ENCODE data around the gene RGPD5. TPM values are rescaled to one million over a fixed set of nuclear protein-coding genes. Genes with fewer than 3 reads are reported as not detected.

Gene RGPD5
- total RNA-seq, result 35.2 and 72.5 TPM in 2 replicates

DNA sequence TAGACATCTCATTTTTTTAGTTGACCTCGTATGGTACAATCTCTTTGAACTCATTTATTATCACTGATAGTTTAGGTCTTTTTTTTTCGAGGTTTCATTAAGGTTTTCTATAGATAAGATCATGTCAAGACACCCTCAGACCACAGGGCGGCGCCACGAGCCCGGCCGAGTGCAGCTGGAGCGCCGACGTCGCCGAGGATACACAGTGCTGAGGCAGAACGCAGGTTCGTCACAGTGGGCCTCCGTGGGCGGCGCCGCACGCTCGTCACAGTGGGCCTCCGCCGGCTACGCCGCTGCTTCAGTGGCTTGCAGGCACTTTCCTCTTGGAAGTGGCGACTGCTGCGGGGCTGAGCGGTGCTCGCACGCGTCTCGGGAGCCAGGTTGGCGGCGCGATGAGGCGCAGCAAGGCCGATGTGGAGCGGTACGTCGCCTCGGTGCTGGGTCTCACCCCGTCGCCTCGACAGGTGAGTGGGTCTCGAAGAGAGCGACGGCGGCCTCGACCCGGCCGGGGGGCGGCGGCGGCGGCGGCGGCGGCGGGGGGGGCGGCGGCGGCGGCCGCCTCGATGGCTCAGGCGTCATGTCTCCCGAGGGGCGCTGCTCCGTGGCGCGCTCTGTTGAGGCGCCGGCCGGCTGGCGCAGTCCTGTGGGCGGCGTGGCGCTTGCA lies at the start of gene RGPD5:
Gene RGPD5 (plus strand): TSS at position 232 of the 664 bp plus-strand sequence. CDS start 161 bp downstream, at position 393.

DNA sequence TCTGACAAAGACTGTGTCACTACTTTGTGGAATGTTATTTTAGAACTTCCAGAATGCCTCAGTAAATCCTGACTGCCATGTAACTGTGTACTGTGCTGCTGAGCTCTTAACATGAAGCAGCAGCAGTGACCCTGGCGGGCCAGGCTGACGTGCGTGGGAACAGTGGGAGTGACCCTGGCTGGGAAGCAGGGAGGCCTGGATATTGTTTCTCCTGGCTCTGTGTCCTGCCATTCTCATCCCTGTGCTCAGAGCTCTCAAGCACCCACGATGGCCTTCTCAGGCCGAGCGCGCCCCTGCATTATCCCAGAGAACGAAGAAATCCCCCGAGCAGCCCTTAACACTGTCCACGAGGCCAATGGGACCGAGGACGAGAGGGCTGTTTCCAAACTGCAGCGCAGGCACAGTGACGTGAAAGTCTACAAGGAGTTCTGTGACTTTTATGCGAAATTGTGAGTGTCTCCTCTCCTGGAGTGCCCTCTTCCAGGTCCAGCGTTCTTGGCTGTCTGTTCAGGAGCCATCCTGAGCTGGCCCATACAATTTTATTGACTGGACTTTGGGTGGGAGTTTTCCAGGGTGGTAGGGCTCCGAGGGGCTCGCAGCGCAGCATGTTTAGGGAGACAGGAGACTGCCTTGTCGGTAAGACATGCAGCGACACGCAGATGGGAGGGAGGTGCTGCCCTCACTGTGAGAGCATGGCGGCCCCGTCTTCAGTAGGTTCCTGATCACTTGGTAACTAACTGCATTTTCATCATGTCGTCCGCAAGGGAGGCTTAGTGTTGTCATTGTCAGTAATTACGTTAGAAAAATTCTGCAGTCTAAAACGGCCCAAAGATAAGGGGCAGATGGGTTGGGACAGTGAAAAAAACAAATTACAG lies 104.6 kb downstream of the RGPD5 start, which contains the start of gene LIMS3:
Gene LIMS3 (plus strand): TSS at position 227 of the 875 bp plus-strand sequence. CDS start 41 bp downstream, at position 268.

Other genes starting within 250 kb of the RGPD5 start
- 156 and 185 TPM in 2 replicates for gene SEPTIN10, start 180.3 kb upstream of the RGPD5 start, total RNA-seq
- gene SOWAHC, start 179.9 kb upstream of the RGPD5 start, total RNA-seq, result 4.8 and 5.6 TPM in 2 replicates
- gene LIMS3, start 104.4 kb downstream of the RGPD5 start, total RNA-seq, result 3.8 and 5.3 TPM in 2 replicates

Measured in thoracic aorta endothelial cell (primary cell).